K562 (cell line): ENCODE data around the gene ZCWPW1. TPM values are rescaled to one million over a fixed set of nuclear protein-coding genes. Genes with fewer than 3 reads are reported as not detected.

Source experiments
- polyA plus RNA-seq, 8 experiments: library from polyadenylated mRNA; depleted of rRNA in 4 of 8; stranded (reverse) in 5 of 8; unstranded in 3 of 8; fragments of >200 nt; fragmentation: Nextera tagmentation in 2 of 8; fragmentation: Illumina TruSeq in 1 of 8; extraction: Ambion mirVana in 2 of 8; extraction: Trizol in 1 of 8; gene quantifications; 2 replicates each; pipeline versions ENCODE4 v1.2.1 to v1.2.3, GENCODE V29; 2011 to 2014; ENCODE audit warnings: inconsistent platforms in 1 of 8, missing spikeins in 1 of 8
- total RNA-seq, 7 experiments: library from RNA; depleted of rRNA in 6 of 7; stranded (reverse); fragments of >200 nt in 6 of 7; fragmentation: Illumina TruSeq in 2 of 7; extraction: Trizol in 2 of 7; gene quantifications; 2 replicates each; pipeline versions ENCODE4 v1.2.1 to v1.2.3, GENCODE V29; 2011 to 2021; ENCODE audit warnings: low replicate concordance in 1 of 7
- TF ChIP-seq, protein P1 (sequence below): fragments of 250-450 bp; sonication (Bioruptor Pico); IDR thresholded peaks from 2 replicates; pipeline ENCODE4 v1.9.0; 2021; ENCODE audit warnings: mild to moderate bottlenecking, inconsistent platforms
- TF ChIP-seq, protein P2 (sequence below): fragments of 450-650 bp; IDR thresholded peaks from 2 replicates; pipeline ENCODE4 v1.6.1; 2017; ENCODE audit warnings: antibody characterized with exemption, mild to moderate bottlenecking
- TF ChIP-seq, protein P3 (sequence below), 2 experiments: fragments of 450-650 bp; conservative IDR thresholded peaks; 2 replicates each; pipeline ENCODE4 v1.6.1; 2017; ENCODE audit warnings: mild to moderate bottlenecking in 2 of 2, moderate library complexity in 2 of 2

ZCWPW1 gene
- total and polyA plus RNA-seq, 9 of the 15 experiments (the other 6 are each of a cell fraction or from before 2014, with no cell fraction given): 0.18 to 1.7 (median 1.2) TPM

DNA sequence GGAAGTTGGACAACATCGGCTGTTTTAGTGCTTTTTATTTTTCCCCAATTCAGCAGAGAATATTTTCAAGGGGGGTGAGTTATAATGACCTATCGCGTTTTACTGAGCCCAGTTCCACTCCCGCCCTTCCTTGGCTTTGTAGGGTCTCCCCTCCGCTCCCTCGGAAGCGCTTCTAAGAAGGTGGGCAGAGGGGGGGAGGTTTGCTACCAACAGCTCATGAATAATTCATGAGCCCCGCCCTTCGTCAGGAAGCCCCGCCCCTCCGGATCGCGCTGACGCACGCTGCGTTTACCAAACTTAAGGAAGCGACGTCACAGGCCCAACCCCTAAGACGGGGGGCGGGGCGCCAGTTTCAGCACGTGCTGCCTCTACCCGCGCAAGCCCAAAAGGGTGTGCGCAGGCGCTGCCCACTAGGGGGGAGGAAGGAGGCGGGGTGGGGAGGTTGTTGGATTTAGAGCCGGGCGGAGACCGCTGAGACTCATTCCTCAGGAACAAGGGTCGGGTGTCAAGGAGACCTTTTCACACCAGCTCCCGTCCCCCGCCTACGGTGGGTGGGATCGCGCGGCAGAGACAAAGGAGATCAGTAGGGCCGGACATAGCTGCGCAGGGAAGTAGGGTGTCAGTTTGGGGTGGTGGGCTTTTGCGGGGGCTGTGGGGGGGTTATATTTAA is 599 bp upstream of the ZCWPW1 start (continued):
- TF ChIP-seq, protein P1, sequence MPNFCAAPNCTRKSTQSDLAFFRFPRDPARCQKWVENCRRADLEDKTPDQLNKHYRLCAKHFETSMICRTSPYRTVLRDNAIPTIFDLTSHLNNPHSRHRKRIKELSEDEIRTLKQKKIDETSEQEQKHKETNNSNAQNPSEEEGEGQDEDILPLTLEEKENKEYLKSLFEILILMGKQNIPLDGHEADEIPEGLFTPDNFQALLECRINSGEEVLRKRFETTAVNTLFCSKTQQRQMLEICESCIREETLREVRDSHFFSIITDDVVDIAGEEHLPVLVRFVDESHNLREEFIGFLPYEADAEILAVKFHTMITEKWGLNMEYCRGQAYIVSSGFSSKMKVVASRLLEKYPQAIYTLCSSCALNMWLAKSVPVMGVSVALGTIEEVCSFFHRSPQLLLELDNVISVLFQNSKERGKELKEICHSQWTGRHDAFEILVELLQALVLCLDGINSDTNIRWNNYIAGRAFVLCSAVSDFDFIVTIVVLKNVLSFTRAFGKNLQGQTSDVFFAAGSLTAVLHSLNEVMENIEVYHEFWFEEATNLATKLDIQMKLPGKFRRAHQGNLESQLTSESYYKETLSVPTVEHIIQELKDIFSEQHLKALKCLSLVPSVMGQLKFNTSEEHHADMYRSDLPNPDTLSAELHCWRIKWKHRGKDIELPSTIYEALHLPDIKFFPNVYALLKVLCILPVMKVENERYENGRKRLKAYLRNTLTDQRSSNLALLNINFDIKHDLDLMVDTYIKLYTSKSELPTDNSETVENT (CRISPR knock-in tag): peak; percentile 89
- TF ChIP-seq, protein P2, sequence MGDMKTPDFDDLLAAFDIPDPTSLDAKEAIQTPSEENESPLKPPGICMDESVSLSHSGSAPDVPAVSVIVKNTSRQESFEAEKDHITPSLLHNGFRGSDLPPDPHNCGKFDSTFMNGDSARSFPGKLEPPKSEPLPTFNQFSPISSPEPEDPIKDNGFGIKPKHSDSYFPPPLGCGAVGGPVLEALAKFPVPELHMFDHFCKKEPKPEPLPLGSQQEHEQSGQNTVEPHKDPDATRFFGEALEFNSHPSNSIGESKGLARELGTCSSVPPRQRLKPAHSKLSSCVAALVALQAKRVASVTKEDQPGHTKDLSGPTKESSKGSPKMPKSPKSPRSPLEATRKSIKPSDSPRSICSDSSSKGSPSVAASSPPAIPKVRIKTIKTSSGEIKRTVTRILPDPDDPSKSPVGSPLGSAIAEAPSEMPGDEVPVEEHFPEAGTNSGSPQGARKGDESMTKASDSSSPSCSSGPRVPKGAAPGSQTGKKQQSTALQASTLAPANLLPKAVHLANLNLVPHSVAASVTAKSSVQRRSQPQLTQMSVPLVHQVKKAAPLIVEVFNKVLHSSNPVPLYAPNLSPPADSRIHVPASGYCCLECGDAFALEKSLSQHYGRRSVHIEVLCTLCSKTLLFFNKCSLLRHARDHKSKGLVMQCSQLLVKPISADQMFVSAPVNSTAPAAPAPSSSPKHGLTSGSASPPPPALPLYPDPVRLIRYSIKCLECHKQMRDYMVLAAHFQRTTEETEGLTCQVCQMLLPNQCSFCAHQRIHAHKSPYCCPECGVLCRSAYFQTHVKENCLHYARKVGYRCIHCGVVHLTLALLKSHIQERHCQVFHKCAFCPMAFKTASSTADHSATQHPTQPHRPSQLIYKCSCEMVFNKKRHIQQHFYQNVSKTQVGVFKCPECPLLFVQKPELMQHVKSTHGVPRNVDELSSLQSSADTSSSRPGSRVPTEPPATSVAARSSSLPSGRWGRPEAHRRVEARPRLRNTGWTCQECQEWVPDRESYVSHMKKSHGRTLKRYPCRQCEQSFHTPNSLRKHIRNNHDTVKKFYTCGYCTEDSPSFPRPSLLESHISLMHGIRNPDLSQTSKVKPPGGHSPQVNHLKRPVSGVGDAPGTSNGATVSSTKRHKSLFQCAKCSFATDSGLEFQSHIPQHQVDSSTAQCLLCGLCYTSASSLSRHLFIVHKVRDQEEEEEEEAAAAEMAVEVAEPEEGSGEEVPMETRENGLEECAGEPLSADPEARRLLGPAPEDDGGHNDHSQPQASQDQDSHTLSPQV: no peak
- TF ChIP-seq, protein P3, sequence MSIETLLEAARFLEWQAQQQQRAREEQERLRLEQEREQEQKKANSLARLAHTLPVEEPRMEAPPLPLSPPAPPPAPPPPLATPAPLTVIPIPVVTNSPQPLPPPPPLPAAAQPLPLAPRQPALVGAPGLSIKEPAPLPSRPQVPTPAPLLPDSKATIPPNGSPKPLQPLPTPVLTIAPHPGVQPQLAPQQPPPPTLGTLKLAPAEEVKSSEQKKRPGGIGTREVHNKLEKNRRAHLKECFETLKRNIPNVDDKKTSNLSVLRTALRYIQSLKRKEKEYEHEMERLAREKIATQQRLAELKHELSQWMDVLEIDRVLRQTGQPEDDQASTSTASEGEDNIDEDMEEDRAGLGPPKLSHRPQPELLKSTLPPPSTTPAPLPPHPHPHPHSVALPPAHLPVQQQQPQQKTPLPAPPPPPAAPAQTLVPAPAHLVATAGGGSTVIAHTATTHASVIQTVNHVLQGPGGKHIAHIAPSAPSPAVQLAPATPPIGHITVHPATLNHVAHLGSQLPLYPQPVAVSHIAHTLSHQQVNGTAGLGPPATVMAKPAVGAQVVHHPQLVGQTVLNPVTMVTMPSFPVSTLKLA (conservative IDR thresholded peaks at IDR 0.05): peak; percentile 98
- TF ChIP-seq, all 486 proteins: peak for 167
